Fibroblast of skin of back (primary cell): ENCODE results near the gene WBP11.
A peak's percentile ranks its signal among the peaks of the same experiment; 100 is the strongest.
"Not testable (repeated sequence)": the region's sequence is repeated elsewhere in the genome, so short reads cannot be mapped to it uniquely, and the experiment has no call there.

ENCODE experiments used
- DNase-seq: peaks from one replicate; pipeline ENCODE4 v3.0.0-alpha.2; 2013

The WBP11 gene

GRCh38 chr12:14771651-14772137 lies 31.6 kb downstream of the WBP11 start:
- no peak for DNase-seq

DNA sequence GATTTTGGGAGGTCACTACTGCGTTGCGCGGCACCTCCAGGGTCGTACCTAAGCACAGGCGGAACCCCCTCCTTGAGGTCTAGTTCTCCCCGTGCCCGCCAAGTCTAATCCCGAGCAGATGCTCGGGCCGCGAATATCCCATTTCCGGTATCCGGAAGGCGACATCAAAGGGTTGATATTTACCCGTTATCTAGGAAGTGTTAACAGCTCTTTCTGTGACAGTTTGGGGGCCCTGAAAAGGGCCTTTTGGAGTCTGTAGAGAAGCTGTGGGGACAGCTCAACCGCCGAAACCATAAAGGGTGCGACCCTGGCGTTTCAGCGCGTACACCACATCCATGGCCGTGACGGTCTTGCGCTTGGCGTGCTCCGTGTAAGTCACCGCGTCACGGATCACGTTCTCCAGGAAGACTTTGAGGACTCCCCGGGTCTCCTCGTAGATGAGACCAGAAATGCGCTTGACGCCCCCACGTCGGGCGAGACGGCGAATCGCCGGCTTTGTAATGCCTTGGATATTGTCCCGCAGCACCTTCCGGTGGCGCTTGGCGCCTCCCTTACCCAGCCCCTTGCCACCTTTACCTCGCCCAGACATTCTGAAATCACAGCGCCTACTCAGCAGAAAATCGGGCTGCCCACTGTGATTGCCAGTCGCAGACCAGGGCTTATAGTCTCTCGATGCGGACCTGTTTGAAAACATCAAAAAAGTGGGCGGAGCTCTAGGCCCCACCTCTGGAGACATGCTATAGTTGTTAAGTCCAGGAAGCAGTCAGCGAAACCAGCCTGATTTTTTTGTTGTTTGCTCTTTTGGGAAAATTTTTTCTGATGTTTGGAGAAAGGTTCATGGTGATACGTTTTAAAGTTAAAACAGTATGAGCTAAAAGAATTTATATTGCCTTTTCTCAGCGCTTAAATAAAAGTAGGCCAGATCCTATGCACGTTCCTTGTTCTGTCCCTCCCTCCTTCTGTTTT lies 32.5 kb downstream of the WBP11 start:
- peak; percentile 93 for DNase-seq

GRCh38 chr12:14769969-14770495 lies 33.2 kb downstream of the WBP11 start:
- DNase-seq = peak; percentile 75

GRCh38 chr12:14769466-14769968 lies 33.8 kb downstream of the WBP11 start:
- no peak for DNase-seq

DNA sequence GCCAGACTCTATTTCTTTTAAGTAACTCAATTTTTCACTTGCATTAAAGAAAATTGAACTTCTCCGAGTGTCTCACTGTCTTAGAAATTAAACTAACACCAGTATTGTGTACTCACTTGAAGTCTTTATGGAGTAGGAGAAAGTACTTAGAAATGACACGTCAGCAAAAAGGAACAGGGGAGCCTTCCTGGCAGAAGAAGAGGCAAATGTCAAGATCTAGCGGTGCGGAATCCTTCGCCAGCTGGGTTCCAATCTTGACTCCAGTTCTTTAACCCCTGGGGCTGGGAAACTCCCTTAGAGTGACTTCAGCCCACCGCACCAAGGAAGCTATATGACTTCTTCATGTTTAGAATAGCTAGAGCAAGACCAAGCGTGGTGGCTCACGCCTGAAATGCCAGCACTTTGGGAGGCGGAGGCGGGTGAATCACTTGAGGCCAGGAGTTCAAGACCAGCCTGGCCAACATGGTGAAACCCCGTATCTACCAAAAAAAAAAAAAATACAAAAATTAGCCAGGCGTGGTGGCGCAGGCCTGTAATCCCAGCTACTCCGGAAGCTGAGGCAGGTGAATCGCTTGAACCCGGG lies 34.4 kb downstream of the WBP11 start:
- DNase-seq = peak; percentile 15

DNA sequence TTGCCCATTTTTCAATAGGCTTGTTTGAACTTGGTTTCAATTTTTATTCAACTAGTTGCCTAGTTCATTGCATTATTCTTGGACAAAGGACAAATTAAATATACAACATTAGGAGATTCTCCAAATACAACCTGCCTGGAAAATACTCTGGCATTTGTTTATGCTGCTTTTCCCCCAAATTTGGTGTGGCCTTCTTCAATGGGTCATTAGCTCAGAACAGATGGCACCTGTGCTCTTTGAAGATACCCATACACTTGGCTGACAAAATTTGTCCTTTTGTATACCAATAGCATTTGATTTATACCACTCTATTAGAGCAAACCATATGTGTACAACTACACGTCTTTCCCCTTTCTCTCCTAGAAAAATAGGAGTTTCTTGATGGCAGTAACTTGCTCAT lies 35.7 kb downstream of the WBP11 start:
- no peak for DNase-seq

DNA sequence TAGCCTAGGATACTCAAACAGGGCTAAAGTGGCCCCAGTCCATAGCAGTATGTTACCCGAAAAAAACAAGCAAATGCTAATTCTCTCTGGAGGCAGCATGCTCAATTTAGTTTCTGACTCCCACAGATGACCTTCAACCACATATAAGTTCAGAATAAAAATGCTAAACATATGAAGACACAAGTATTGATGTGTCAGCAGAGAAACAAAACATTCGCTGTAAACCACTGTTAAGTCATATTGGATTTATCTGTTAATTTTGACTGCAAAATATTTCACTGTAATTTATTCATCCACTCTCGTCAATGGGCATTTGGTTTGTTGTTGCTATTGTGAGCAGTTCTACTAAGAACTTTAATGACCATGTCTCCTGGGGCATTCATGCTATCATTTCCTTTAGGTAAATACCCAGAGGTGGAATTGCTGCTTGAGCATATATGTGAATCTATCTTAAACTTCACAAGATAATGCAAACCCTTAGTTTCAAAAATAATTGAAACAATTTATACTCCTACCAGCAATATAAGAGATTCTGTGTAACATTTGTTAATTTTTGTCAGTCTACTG lies 36.5 kb downstream of the WBP11 start:
- DNase-seq = no peak

- not testable (repeated sequence) for DNase-seq
Observed at GRCh38 chr12:14766020-14766419, 37.3 kb downstream of the WBP11 start.

DNA sequence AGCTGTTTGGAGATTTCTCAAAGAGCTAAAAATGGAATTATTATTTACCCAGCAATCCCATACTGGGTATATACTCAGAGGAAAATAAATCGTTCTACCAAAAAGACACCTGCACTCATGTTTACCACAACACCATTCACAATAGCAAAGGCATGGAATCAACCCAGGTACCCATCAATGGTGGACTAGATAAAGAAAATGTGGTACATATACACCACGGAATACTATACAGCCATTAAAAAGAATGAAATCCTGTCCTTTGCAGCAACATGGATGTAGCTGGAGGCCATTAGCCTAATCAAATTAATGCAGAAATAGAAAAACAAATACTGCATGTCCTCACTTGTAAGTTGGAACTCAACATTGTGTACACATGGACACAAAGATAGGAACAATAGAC lies 37.9 kb downstream of the WBP11 start:
- no peak for DNase-seq

GRCh38 chr12:14759711-14760280 lies 43.5 kb downstream of the WBP11 start:
- not testable (repeated sequence) for DNase-seq

DNA sequence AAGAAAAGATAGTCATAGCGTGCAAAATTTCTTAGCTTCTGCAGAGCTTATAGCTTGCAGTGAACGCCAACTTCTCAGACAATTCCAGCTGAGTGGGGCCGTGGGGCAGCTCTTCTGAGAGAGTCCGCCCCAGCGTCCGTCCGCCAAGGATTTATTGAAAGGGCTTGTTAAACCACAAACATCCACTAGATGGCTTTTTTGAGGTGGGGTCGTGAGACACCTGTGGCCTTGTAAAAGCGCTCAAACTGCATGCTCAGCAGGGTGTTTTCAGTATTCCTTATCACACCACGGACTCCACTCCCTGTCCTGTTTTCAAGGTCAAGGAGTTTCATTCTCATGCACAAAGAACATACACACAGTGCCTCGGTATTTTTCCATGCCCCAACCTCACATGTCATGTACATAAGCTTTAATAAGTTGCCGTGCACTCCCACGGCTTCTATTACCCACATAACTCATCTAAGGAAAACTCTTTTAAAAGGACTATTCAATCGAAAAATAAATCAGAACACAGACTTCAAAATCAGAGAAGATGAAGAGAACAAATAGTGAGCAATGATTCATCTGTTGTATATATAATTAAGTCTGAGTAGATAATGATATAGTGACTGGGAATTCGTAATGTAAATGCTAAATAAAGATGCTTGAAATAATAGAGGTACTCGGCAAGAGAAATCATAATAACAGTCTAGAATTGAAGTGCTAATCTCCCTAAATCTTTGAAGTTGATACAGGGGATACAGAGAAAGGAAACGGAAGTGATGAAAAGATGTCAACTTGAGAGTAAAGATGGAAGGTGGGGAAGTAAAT lies 46.7 kb downstream of the WBP11 start:
- no peak for DNase-seq

GRCh38 chr12:14751986-14752385 lies 51.3 kb downstream of the WBP11 start:
- DNase-seq = no peak

DNA sequence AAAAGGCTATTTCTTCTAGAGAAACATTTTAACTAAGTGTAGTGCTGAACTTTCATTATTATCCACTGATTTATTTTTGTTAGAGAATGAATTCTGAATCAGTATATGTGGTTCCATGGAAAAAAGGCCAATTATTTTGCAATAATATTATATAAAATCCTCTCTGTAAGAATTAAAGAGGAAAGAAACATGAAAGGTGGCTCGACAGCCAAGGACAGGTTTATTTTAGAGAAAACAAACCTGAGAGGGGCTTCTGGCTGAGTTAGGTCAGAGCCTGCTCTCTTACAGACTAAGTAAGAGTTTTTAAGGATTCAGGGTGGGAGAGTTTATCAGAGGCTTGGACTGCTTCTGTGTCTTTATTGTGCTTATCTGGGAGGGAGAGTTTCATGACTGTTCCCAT lies 60.2 kb downstream of the WBP11 start:
- DNase-seq = no peak

DNA sequence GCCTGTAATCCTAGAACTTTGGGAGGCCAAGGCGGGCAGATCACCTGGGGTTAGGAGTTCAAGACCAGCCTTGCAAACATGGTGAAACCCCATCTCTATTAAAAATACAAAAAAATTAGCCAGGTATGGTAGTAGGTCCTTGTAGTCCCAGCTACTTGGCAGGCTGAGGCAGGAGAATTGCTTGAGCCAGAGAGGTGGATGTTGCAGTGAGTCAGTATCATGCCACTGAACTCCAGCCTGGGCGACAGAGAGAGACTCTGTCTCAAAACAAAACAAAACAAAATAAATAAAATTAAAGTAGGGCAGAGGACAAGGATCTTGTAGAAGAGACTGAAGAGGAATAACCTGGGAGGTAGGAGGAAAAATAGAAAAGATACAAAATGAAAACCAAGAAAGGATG lies 61.3 kb downstream of the WBP11 start:
- no peak for DNase-seq

DNA sequence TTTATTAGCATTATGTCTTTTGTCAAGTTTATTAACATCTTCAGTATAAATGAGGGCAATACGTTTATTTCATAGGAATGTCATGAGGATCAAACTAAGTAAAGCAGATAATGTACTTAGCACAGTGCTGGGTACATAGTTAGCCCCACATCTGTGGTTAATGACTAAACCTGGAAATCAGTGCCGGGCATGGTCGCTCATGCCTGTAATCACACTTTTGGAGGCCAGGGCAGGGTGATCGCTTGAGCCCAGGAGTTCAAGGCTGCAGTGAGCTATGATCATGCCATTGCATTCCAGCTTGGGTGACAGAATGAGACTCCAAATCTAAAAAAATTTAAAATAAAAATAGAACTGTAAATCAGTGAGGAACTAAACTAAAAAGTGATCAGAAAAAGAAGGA lies 62.1 kb downstream of the WBP11 start:
- no peak for DNase-seq

- DNase-seq = not testable (repeated sequence)
Observed at GRCh38 chr12:14736441-14736840, 66.8 kb downstream of the WBP11 start.
